NCI-H510A (cell line): ENCODE results near the gene CELSR3.

Source experiments
- DNase-seq: peaks from one replicate; lab custom pipeline; 2025; lab: John Stamatoyannopoulos, UW

CELSR3 gene

DNA sequence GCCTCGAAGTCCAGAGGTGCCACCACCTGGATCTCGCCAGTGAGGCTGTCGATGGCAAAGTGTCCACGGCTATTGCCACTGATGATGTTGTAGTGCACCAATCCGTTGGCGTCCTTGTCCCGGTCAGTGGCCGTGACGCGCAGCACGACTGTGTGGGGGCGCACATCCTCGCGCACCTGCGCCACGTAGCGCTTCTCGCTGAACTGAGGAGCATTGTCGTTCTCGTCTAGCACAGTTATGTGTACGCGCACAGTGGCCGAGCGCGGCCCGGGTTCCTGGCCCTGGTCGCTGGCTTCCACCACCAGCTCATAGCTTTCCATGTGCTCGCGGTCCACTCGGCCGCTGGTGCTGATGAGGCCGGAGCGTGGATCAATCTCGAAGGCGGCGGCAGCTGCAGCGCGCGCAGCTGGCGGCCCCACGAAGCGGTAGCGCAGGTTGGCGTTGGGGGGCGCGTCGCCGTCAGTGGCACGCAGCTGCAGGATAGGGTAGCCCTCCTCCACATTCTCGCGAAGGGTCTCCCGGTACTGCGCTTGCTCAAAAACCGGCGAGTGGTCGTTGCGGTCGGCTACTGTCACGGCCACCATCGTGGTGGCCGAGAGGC is 1.8 kb downstream of the CELSR3 start:
- no peak for DNase-seq

DNA sequence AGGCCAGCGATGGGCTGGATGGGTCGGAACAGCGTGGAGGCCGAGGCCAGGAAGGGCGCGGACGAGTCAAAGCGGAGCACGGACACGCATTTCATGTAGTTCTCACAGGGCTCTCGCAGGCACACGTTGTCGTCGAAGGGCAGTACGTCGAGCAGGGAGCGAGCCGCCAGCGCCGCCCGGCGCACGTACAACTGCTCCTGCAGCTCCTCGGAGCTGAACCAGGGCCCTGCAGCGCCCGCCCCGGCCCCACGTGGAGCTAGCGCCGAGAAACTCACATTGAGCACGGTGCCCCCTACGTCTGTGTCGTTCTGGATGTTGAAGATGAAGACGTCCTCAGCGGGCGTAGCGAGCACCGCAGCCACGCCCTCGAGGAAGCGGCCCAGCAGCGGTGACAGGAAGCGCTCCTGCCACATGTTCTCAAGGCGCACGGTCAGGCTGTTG is 5.8 kb downstream of the CELSR3 start:
- no peak for DNase-seq

DNA sequence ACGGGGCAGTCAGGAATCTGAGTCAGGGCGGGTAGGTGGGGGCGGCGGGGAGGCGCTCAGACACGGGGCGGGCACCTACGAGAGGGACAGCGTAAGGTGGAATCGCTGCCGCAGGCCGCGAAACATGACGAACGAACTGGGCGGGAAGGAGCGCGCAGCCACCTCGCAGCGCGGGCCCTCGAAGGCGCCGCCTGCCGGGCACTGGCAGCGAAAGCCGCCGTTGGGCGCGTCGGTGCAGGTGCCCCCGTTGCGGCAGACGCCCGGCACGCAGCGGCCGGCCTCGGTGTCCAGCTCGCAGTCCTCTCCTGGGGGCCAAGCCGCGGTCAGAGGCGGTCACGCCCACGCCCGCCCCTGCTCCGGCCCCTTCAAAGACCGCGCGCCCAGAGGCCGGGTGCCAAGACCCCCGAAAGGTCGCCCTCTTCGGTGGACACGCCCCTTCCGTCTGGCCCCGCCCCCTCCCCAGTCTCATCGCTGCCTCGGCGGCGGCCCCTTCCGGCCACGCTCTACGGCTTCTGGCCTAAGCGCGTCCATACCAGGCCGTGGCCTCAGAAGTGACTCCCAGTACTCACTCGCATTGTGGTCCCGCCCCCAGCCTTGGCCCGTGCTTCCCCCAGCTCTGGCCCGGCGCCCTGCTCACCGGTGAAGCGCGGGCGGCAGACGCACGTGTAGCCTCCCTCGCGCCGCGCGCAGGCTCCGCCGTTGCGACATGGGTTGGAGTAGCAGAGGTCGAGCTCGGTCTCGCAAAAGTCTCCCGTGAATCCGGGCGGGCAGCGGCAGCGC is 6.4 kb downstream of the CELSR3 start:
- DNase-seq = no peak

DNA sequence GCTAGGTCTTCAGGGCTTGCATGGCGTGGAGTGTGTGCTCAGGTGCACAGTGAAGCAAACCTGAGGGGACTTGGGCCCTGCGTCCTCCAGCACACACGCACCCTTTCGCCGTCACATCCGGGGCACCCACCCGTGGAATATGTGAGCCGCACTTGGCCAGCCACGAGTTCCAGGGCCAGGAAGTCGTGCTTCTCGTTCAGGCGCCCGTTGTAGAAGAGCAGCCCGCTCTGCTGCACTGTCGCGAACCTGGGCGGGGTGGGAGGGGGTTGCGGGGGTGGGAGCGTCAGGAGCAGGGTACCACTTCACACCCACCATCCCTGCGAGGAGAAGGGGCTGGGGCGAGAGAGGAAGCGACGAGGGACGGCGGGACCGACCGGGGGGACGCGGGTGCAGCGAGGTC is 7.1 kb downstream of the CELSR3 start:
- DNase-seq = no peak

DNA sequence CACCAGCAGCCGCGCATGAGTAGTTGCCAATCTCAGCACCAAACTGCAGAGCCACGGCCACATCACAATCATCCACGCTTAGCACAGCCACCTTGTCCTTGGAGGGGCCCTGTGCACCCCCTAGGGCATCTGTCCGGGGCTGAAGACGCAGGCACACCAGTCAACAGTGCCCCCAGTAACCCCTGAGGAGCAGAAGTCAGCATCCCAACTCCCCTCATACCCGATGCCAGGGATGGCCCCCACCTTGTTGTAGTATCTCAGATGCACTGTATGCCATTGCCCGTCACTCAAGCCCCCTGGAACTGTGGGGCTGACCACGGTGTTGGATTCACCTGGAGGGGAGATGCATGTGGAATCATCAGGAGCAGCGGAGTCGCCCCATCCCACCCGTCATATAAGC is 7.6 kb downstream of the CELSR3 start:
- DNase-seq = no peak

DNA sequence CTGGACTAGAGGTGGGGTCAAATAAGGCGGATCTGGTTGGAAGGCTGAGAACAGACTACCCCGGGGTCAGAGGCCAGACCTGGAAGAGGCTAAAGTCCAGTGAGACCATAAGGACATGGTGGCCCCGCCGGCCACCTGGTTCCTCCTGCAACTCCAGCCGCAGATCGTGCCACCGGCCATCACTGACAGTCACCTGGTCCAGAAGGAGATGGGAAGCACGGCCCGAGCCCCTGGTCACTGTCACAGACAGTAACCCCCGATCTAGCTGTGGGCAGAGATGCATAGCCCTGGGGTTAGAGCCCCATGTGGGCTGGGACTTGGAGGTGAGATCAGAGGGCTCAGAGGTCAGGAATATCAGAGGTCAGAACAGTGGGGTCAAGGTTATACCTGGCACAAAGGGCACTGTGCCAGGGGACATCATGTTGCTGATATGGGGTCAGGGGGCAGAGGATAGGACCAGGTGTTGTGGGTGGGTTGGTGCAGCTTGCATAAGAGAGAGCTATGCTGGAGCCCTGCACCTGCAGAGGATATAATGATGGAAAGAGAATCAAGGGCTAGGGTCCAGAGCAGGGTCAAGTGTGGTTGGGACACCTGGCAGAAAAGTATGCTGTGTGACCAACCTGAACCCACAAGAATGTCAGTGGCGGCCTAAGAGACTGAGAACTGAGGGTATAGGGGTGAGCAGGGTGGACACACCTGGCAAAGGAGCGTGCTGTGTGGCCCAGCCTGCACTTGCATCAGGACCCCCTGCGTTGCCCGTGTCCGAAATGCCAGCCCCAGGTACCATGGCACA is 9.6 kb downstream of the CELSR3 start:
- no peak for DNase-seq

DNA sequence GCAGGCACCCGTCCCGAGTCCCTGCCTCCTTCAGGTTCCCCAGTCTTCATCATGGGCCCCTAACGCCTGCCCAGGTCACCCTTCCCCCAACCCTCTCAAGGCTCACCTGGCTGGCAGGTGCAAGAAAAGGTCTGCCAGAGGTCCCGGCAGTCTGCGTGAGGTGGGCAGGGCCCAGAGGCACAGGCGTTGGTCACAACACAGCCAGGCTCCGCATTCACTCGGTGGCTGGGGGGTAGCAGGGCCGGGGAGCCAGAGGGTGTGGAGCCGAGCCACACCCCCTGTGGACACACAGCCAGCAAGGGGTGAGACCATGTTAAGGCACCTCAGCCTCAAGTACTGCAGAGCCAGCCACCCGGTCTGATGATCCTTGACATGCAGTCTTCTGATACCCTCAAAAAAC is 10.9 kb downstream of the CELSR3 start:
- peak; percentile 13 for DNase-seq

DNA sequence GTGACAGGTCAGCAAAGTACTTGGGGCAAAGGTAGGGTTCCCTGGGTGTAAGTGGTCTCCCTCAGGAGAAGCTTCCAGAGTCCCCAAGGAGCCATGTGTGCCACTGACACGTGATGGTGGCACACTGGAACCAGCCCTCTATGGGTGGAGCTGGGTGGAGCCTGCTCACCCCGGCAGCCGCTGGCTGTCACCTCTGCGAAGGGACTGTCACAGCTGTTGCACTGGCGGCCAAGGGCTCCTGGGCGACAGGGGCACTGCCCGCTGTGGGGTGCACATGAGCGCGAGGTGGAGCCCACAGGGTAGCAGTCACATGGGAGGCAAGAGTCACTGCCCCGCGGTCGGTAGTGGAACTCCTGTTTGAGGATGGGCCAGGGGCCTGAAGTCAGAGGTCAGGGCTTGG is 12.0 kb downstream of the CELSR3 start:
- no peak for DNase-seq

DNA sequence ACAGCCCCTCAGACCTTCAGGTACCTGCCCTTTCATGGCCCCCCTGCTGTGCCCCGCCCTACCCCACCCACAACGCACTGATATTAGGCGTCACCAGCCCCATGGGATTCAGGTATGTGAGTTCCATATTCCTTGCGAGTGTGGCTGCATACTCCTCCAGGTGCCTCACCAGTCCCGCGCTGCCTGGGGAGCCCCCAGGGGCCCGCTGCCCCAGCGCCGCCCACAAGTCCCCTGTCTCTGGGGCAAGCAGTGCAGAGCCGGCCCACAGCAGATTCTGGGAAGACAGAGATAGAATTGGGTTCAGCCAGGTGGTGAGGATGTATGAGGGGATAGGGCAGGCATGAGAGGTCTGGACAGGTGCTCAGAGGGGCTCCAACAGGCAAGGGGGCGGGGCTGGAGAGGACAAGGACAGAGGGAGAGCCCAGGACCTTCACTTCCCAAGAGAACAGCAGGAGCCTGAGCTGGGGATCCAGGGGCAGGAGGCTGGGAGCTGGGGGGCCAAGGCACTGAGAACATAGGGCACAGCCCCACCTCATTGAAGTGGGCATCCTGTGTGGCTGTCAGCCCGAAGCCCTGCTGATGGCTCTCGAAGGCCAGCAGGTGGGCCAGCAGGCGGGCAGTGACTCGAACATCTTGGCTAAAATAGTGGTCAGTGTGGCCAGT is 14.4 kb downstream of the CELSR3 start:
- DNase-seq = no peak

DNA sequence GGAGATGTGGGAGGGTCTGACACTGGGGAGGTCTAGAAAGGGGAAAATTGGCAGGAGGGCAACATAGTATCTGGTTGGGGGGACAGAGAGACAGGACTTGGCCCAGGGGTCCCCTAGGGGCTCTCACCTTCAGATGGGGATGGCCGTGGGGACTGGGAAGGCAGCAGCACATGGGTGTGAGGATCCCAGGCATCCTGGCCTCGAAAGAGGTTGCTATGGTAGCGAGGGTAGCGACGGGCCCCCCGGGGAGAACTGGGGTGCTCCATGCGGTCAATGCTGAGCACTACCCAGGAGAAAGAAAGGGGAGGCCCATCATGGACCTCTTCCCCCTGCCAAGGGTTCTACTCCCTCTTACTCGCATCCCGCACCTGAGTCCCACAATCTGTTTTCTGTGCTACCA is 15.0 kb downstream of the CELSR3 start:
- no peak for DNase-seq

DNA sequence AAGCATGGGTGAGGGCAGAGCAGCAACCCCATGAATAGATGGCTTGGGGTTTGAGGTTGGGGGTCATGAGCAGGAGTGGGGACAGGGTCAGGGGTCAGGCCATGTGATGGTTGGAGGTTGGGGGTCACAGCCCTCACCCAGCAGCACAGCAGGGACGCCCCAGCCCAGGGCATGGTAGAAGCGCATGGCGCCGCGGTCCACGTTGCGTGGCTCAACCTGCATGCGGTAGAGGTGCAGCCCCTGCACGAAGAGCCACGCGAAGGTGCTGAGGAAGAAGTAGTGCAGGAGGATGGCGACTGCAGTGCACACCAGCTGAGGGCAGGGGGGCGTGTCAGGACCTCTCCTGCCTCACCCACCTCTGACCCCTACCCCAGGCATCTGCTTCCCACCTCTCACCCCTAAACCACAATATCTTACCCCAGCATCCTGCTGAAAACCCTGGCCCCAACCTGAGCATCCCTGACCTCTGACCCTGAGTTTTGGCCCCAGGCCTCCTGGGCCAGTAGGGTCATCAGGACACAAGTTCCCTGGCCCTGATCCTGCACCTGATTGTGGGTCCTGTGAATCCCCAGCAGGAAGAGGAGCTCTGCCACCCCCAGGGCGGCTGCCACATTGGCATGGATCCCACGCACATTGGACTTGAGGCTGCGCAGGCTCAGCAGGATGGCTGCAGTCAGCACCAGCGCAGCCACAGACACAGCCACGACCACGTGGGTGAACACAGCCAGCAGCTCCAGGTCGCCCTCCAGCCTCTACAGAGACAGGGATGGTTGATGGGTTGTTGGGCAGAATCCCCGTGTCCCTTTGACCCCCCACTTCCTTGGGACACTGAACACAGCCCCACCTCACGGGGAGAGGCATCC is 17.6 kb downstream of the CELSR3 start:
- no peak for DNase-seq

DNA sequence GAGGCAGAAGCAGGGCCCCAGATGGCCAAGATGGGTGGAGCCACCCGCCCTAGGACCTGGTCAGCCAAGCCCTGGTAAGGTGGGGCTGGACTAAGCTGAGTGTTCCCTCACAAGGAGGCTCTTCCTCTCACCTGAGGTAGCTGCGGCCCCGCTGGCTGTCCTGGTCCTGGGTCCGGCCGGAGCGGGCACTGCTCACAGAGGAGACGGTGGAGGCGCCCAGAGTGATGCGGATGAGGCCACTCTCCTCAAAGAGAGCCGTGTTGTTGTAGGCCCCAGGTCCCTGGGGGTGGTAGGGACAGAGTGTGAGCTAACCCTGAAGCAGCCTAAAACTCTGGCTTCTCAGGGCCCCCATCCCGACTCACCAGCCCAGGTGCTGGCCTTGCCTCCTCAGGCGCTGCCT is 20.1 kb downstream of the CELSR3 start:
- DNase-seq = no peak

DNA sequence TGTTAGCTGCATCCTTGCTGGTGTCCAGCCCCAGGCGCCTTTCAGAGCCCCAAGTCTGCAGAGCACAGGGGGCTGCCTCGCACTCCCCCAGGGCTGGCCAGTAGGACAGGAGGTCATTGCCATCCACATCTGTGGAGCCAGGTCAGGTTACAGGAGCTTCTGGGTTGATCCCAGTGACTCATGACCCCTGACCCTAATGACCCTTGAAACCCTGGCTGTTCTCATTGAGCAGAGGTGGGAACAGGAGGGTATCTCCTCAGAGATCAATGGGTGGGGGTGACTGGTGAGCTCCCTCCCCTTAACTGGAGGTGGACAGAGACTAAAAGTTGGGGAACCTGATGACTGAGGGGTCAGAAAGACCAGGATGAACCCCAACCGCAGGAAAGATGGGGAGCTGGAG is 21.3 kb downstream of the CELSR3 start:
- DNase-seq = no peak

DNA sequence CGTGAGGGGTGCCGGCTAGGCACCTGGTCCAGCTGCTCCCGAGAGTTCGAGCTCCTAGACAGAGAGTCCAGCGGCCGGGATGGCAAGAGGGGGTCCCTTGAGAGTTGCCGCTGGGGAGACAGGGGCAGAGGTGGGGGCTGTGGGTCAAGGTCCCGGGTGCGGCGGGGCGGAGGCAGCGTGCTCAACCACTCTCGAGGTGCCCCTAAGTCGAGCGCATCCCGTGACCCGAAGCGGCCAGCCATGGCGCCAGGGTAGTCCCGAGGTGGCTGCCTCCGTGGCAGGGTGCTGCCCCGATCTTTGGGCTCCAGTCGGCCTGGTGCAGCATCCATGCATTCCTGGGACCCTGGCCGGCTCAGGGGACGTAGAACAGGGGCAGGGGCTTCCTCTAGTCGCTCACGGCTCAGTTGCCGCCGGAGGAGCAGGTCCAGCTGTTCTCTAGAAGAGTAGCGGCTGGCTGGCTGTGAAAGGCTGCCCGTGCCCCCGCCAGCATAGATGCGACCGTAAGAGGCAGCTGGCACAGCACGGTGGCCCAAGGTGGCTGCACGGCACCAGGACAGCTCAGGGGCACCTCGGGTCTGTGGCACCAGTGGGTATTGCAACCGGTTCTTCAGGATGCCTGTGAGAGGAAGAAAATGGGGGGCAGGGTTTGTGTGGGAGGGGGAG is 22.6 kb downstream of the CELSR3 start:
- DNase-seq = no peak

DNA sequence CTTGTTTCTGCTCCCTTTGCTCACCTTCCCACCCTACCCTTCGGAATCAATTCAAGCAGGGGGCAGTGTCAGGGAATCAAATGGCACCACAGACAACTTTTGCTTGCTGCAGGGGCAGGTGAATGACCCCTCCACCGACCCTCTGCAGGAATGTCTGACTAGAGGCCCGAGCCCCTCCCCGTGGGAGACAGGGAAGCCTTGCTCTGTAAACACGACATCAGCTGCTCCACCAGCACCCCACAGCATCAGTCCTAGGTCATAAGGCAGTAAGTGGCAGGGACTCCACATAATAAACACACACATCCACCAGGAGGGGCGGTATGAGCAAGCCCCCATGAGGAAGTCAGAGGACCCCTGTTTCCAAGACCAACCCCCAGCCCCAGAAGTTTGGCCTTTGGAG is 25.4 kb downstream of the CELSR3 start:
- no peak for DNase-seq

DNA sequence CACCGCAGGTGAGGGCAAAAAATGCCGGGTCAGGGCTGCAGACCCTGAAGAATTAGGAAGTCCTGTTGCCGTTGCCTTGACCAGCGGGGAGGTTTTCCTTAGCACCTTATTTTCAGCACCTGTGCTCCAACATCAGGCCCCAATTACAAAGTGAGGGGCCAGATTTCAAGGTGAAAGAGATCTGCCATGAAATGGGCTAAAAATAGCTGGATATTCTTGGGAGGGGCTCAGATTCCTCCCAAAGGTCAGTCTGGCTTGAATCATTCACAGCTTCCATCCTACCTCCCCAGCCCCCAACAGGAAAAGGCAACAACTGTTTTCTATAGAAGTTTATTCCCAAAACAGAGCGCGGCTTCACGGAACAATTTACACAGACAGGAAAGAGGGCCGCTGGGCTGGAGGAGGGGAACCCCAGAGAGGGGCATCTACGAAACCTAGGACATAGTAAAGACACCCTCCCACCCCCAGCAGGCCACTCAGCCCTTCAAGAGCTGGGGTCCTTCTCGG is 26.5 kb downstream of the CELSR3 start:
- DNase-seq = no peak

DNA sequence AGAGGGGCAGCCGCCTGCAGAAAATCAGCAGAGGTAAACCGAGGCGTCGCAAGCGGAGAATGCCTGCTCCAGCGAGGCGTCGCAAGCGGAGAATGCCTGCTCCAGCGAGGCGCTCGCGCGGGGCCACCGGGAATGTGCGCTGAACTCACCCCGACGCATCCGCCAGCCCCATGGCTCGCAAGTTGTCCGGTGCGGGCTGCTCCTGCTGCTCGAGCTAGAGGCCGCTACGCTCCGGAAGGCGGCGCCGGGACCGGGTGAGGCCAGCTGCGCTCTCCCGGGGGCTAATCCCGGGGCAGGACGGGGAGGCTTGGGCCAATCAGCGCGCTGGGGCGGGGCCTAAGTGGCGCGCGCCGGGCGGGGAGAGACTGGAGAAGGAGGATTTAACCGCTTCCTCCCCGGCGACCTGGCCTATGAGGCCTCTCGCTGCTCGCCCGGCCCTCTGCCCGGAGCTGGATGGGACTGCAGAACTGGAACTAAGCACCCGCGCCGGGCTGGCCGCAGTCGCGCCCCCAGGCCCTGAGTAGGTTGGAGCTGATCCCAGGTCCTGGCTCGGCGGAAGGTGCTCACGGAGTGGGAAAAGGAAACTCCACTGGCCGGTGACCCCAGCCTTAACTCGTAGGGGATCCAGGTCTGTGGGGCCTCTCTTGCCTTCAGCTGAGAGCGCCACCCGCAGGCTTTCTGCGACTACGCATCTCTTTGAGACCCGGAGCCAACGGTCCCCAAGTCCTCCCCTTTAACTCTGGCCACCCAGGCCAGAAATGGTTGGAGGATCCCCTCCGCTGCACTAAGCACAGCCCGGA is 27.3 kb downstream of the CELSR3 start, which contains the start of gene SLC26A6:
Gene SLC26A6 (minus strand): TSS at position 240 of the 800 bp plus-strand sequence. CDS start 68 bp downstream, at position 172.
- DNase-seq = peak; percentile 85

DNA sequence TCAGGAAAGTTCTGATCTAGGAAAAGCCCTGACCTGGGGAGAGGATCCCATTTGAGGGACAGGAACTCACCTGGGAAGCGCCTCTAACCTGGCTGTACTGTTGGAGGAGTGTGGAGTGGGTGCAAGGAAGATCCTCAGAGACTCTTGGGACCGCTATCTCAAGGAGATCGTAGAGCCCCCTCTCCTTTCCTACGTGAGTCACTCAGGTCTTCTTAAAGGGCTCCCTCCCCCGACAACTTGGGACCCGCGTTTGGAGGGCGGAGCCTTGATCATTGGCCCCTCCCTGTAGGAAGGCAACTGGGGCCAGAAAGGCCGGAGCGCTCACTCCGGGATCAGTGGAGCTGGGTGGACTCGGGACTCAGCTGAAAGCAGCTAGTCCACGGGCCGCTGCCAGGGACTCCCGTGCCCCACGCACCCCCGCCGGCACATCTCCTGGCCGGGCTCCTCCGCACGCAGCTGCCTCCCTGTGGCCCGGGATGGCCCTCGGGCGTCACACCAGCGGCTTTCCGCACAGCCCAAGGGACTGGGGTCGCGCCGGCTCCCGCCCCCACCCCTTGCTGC is 27.9 kb downstream of the CELSR3 start:
- no peak for DNase-seq

DNA sequence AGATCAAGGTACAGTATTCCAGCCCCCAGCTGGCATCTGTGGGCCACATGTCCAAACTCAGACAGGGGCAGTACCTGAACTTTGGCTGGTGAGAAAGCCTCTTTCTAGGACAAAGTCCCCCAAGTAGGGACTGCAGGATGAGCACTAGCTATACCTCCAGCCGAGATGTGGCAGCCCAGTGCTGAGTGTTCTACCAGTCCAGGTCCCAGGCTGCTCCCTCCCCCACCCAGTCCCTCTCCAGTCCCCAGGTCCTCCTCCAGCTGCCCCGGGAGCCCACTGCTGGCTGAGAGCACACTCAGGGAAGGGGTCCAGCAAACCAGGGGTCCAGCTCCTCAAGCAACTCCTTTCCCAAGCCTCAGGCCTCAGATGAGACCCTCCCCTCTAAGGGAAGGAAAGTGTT is 28.9 kb downstream of the CELSR3 start:
- no peak for DNase-seq
